Renal pelvis (tissue), 4 donors: Measurements from ENCODE around the gene UMODL1. TPM values are rescaled to one million over a fixed set of nuclear protein-coding genes. Genes with fewer than 3 reads are reported as not detected.
A peak's percentile ranks its signal among the peaks of the same experiment; 100 is the strongest.
"Not testable (repeated sequence)": the region's sequence is repeated elsewhere in the genome, so short reads cannot be mapped to it uniquely, and the experiment has no call there.

ENCODE experiments used
- DNase-seq: peaks from one replicate; pipeline ENCODE4 v3.0.0-alpha.2; 2013
- polyA plus RNA-seq, 3 donors: library from polyadenylated mRNA; unstranded; fragments of 120-200 nt; gene quantifications; one replicate each; pipeline ENCODE4 v1.2.1, GENCODE V29; 2013; ENCODE audit not compliant: insufficient read length in 3 of 3

Gene UMODL1
- polyA plus RNA-seq, 3 donors, result 0.06 to 0.21 (median 0.10) TPM

DNA sequence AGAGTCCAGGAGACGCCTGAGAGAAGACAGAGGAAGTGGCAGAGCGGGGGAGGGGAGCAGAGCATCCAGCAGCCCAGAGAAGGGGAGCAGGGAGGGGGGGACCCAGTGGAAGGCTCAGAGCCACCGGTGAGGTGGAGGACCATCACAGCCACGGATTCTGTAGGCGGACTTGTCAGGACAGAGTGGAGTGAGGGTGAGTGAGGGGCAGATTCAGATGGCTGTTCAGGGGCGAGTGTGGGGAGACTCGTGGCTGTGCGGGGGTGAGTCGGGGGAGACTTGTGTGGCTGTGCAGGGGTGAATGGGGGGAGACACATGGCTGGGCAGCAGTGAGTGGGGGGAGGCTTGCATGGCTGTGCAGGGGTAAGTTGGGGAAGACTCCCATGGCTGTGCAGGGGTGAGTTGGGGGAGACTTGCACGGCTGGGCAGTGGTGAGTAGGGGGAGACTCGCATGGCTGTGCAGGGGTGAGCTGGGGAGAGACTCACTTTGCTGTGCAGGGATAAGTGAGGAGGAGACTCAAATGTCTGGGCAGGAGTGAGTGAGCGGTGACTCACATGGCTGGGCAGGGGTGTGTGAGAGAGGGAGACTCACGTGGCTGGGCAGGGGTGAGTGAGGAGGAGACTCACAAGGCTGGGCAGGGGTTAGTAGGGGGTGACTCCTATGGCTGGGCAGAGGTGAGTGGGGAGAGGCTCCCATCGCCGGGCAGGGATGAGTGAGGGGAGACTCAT, 91.0 kb downstream of the UMODL1 start:
- no peak for DNase-seq

DNA sequence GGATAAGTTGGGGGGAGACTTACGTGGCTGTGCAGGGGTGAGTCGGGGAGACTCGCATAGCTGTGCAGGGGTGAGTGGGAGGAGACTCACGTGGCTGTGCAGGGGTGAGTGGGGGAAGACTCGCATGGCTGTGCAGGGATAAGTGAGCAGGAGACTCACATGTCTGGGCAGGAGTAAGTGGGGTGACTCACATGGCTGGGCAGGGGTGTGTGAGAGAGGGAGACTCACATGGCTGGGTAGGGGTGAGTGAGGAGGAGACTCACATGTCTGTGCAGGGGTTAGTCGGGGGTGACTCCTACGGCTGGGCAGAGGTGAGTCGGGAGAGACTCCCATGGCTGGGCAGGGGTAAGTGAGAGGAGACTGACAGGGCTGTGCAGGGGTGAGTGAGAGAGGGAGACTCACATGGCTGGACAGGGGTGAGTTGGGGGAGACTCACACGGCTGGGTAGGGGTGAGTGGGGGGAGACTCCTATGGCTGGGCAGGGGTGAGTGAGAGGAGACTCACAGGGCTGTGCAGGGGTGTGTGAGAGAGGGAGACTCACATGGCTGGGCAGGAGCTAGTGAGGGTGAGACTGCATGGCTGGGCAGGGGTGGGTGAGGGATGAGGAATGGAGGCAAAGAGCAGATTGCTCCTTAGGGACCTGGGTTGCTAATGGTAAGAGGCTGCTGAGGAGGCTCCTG, 91.9 kb downstream of the UMODL1 start:
- DNase-seq, result no peak

DNA sequence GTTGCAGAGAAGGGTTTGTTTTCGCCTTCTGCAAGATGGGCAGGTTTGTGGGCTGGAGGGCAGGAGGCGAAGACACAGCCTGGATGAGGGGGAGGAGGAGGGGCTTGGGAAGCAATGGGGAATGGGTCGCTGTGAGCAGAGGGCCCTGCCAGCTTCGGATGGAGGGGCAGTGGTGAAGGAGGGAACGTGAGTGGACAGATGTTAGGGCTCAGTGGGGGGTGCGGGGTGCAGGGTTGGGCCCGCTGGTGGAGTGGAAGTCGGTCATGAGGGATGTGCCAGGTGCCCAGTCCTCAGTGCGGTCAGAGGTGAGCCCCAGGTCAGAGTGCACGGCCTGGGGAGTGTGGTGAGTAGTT, 92.4 kb downstream of the UMODL1 start:
- no peak for DNase-seq

DNA sequence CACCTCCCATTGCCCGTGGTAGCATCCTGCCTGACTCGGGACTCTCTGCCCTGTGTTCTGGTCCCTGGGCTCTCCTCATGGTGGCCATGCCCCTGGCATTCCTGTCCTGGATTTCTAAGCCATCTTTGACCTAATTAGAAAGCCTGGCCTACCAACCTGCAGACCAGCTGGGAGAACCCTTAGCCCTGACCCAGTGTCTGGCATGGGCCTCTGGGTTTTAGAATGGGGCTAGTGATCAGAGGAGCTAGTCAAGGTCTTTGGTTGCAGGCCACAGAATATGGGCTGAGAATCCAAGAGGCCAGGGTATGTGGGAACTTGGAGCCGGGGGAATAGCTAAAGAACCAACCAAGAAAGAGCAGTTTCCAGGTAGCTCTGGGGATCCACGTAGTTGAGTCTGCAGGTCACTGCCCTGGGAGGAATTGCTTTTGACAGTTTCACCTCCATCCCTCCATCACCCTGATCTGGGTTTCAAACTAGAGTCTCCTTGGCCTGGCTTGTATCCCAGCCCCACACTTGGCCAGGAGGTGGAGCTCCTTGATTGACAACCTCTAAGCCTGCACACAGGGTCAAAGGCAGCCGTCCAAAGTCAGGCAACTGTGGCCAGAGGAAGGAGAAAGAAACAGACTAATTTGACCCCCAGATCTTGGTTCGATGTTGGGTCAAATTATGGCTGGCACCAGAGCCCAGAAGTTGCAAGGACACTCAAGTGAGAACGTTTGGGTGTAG, 93.1 kb downstream of the UMODL1 start:
- DNase-seq, result no peak

DNA sequence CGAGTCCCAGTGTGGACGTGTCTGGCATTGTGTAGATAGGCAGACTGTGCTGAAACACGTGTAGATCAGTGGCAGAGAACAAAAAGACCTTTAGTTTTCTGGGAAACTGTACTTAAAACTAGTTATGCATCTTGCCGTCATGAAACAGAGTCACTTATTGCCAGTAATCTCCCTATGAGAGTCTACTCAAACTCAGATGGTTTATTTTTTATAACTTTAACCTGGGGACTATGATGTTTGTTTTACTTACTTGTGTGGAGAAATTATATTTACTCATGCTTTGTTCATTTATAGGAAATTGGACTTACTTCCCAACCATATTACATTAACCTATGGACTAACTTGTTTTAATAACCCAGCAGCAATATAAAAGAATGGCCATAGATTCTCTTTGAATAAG, 93.7 kb downstream of the UMODL1 start:
- DNase-seq, result no peak

DNA sequence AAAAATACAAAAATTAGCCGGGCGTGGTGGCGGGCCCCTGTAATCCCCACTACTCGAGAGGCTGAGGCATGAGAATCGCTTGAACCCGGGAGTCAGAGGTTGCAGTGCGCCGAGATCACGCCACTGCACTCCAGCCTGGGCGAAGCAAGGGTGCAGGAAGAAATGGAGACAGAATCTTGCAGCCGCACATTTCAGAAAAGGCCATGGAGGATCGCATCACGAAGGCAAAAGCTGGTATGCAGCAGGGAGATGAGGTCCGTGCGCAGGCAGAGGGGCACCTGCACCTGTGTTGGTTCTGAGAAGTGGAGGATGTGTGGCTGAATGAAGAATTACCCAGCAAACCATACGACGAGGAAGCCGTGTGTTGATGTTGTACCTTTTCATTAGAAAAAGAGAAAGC, 94.8 kb downstream of the UMODL1 start:
- DNase-seq, result no peak

DNA sequence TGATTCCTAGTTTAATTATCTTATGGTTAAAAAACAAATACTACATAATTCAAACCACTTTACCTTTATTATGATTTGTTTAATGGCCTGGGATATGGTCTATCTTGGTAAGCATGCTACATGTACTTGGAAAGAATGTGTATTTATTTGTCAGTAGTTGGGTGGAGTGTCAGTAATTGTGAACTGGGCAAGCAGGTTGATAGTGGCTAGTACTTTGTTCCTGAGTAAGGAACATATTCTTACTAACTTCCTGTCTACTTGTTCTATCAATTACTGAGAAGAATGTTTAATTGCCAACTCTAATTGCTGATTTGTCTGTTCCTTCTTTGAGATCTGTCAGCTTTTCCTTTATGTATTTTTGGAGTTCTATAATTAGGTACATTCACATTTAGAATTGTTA, 98.6 kb downstream of the UMODL1 start:
- no peak for DNase-seq

DNA sequence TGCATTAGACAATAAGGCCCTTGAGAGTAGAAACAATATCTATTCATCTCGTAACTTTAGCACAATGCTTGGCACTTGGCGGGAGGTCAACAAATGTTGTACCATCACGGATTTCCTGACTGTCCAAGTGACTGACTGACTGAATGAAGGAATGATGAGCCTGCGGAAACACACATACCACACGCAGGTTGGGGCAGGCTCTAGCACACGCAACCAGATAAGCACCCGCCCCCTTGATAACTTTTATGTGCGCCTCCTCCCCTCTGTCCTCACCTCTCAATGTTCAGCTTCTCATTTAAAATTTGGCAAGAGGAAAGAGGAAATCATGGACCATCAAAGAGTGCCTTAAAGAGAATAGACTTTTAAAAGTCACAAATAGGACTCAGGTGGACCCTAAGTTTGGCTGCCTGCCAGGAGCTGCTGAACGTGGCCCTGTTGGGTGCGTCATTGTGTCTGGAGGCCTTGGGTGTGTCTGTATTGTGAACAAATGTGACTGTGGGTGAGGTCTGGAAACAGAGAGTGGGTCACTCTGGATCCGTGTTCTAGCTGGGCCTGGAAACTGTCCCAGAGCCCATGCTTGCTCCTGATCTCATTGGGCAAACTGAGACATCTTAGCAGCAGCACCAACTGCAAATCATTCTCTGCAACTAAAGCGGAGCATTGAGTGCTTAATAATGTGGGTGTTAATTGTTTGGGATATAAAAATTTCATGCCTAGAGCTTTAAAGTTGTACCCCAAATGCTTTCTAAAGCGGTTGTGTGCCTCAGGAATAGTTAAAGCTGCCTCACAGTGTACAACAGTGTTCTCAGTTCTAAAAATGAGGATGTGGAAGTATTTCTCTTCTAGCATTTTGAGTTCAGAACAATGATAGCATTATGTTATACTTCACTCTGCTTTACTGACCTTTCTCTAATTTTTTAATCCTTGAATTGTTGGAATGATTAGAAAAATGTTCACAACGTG, 100.3 kb downstream of the UMODL1 start:
- no peak for DNase-seq

DNA sequence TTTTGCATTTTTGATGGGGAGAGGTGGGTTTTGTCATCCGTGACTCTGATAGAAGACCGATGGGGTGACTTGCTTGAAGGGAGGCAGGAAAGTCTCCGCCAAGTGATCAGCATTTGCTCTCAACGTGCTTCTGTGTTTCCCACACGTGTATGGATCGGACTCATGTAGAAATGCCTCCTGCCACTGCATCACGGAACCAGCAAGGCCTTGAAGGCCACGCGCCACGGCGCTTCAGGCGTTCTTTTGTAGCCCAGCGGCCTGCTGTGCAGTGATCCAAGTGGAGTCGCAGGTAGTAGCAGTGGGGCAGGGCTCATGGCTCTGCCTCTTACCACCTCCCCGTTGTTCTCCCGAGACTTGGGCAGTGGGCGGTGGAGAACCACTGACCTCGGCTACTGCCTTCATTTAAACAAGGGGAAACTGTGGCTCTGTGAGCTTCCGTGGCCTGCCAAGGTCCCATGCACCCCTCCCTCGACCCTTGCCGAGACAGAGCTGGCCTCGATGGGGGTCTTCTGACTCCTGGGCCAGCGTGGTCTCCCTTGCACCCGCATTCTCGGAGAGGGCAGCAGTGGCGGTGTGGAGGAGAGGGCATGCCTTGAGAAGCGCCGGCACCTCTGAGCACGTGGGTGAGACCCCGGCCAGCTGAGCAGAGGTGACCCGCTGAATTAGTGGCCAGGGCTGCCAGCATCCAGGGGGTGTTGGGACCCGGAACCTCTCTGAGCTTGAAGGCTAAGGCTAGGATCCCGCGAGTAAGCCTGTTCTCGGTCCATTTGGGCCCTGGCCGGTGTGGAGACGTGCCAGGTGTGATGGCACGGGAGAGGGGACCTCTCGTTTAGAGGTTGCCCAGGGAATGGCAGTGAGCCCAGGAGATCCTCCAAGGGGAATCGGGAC, 101.7 kb downstream of the UMODL1 start:
- no peak for DNase-seq

DNA sequence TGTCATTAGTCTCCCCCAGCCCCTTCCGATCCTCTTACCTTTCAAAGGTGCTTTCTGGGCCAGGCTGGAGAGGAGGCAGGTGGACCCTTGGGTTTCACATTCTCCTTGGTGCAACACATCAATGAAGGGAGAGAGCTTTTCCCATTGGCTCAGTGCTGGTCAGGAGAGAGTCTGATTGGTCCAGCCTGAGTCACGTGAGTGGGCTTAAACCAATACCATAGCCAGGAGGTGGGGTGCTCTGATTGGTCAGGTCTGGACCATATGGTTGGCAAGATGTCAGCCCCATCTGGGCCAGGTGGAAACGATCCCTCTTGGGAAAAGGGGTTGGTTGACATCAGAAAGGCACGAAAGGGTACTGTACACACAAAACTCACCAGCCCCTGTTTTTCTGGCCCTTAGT, 103.1 kb downstream of the UMODL1 start:
- DNase-seq, result no peak

DNA sequence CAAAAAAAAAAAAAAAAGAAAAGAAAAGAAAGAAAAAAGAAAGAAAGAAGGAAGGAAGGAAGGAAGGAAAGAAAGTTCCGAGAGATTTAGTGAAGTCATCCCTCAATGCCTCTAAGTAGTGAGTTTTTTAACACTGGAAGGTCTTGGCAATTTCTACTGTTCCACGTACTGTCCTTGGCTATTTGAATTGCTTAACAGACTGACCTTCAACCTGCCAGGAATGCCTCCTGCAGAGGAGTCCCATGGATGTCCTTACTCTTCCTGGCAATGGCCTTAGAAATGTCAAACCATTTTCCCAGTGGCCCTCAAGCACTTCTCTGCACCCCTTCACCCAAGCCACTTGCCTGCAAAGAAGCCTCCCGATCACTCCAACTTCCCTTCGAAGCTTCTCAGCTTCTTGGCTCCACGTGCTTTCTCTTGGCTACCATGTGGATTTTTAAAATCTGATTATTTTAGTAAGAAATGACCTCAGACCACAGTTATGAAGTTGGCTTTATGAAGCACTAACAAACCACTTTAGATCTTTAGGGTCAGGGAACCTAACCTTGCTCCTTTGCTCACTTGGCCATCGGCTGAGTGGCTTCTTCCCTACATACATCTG, 104.1 kb downstream of the UMODL1 start:
- DNase-seq, result no peak

DNA sequence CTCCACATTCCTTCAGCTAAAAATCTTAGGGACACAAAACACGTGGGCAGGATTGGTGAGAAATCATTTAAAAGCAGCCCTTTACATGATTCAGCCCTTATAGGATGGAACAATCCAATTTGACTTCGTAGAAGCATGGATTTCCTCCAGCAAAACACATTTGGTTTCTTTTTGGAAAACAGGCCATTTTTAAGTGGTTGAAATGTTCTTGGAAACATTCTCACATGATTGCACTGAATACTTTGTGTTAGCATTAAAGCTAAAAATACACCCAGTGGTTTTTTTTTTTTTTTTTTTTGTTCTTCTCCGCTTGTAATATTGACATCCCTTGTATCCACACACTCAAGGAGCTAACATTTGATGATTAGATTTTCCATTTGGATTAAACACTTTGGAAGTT, 105.7 kb downstream of the UMODL1 start:
- DNase-seq, result no peak

DNA sequence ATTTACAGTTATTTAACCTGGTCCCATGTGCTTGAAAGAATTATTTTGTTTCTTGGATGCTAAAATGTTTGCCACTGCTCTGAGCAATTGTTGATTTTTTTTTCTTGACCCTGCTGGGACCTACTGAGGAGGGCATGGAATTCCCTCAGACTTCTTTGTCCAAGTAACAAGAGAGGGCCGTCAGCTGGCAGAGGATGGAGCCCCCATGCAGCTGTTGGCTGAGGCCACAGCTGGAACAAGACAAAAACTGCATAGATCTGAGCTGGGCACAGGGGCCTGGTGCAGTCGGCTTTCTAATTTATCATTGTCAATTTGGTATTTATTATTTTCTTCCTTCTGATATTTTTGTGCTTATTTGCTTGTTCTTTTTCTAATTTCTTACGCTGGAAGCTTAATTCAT, 108.2 kb downstream of the UMODL1 start:
- DNase-seq, result peak; percentile 34

DNA sequence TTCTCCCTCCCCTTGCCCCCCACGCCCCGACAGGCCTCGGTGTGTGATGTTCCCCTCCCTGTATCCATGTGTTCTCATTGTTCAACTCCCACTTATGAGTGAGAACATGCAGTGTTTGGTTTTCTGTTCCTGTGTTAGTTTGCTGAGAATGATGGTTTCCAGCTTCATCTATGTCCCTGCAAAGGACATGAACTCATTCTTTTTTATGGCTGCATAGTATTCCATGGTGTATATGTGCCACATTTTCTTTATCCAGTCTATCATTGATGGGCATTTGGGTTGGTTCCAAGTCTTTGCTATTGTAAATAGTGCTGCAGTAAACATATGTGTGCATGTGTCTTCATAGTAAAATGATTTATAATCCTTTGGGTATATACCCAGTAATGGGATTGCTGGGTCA, 108.9 kb downstream of the UMODL1 start:
- DNase-seq, result not testable (repeated sequence)

DNA sequence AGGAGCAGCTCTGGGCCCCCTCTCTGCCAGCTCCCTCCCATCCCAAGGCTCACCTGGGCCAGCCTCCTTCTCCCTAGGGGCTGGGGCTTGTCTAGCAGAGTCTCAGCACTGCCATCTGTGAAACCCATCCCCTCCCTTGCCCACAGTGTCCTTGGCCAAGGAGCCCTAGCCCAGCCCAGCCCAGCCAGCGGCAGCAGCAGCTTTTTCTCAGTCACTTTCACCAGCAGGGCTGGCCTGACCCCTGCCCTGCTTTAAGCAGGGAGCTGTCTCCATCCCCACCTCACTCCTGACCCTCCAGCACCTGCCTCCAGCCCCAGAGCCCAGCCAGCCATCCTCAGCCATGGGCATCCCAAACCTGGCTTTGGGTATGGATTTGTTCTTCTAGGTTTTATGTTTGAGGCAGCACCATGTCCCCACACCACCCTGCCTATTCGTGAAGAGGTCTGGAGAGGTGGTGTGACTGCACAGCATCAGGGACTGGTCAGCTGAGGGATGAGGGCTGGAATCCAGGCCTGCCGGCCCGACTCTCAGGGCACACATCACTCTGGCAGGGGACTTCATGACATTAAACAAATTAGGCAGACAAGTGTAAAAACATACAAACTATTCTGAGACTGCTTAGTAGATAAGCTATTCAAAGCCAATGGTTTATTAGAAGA, 111.7 kb downstream of the UMODL1 start:
- DNase-seq, result no peak

DNA sequence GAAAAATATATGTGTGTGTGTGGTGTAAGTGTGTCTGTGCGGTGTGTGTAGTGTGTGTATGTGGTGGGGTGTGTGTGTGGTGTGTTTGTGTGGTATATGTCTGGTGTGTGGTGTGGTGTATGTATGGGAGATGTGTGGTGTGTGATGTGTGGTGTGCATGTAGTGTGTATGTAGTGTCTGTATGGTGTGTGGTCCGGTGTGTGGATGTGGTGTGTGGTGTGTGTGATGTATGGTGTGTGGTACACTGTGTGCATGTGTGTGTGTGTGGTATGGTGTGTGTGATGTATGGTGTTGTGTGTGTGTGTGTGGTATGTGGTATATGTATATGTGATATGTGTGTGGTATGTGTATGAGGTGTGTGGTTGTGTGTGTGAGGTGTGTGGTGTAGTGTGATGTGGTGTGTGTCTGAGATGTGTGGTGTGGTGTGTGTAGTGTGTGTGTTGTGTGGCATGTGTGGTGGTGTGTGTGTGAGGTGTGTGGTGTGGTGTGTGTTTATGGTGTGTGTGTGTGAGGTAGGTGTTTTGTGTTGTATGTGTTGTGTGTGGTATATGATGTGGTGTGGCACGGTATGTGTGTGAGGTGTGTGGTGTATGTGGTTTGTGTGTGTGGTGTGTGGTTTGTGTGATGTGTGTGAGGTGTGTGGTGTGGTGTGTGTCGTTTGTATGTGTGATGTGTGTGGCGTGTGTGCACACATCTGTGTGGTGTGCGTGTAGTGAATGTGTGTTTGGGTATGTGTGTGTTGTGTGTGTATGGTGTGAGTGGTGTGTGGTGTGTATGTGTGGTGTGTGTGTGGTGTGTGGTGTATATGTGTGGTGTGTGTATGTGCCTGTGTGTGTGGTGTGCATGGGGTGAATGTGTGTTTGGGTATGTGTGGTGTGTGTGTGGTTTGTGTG, 112.5 kb downstream of the UMODL1 start:
- DNase-seq, result no peak

DNA sequence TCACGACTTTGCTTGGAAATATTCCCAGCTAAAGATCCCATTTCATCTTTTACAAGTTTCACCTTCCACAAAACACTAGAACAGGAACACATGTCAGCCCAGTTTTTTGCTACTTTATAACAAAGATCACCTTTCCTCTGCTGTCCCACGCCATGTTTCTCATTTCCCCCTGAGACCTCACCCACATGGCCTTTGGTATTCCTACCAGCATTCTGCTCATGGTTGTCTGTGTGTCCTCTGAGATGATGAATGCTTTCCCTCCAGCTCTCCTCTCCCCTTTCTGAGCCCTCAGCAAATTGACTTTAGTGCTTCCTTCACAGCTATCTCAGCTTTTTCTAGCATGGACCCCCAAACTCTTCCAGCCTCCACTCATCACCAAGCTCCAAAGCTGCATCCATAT, 115.5 kb downstream of the UMODL1 start:
- DNase-seq, result no peak

DNA sequence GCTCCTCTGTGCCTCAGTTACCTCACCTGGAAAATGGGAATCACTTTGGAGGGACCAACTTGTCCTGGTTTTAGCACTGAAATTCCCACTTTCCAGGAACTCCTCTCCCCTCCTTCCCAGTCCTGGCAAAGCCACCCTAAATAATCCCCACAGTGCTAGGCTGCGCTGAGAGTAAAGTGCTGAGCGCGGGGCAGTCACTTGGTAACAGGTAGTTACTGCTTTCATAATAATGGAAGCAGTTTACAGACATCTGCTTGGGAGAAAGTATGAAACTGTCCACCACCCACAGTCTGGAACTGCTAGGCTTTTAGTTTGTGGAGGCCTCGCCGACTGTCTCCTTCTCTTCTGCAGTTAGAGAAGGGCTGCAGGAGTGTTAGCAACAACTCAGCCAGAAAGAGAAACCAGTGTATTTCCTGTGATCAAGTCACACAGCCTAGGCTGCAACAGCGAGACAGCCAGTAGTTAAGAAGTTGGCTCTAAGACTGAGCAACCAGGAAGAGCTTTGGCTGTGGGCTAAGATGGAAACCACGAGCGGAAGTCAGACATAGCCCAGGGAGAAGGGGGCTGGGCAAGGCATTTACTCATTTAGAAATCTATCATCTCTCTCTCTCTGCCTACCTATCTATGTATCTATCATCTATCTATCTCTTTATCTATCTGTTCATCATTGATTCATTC, 117.0 kb downstream of the UMODL1 start:
- DNase-seq, result no peak
